NCI-H524 treated with DMSO at 0.1 percent for 48 hours (cell line): ENCODE measurements around the gene TJP3.

ENCODE experiments used
- DNase-seq: peaks from one replicate; lab custom pipeline; 2025; lab: John Stamatoyannopoulos, UW

The TJP3 gene

DNA sequence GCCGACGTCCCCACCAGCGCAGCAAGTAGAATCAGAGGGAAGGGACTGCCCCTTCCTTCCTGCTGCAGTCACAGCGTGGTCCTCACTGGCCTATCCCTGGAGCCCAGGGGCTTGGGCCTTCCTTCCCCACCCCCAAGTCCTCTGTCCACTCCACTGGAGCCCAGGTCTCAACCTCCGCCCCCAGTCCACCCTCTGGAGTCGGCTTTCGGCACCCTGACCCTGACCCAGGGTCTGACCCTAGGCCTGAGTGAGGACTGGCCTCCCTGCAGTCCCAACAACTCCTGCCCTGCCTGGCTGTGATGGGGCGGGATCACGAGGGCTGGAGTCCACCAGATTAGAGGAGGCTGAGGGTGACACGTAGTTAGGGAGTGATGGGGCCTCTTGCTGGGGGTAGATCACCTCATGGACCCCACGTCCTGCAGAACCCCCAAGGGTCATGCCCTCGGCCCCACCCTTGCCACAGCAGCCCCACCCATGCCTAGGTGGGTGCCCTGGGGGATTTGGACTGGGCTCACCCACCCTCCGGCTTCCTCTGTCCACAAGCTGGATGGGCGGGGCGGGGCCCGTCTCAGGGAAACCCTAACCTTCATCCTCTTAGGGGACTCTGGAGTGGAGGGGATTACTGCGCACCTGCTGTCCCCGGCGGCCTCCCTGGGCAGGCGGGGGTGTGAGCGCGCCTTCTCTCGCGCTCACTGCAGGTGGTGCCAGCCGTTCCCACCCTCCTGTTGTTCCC is 60.0 kb downstream of the TJP3 start:
- peak; percentile 48 for DNase-seq

DNA sequence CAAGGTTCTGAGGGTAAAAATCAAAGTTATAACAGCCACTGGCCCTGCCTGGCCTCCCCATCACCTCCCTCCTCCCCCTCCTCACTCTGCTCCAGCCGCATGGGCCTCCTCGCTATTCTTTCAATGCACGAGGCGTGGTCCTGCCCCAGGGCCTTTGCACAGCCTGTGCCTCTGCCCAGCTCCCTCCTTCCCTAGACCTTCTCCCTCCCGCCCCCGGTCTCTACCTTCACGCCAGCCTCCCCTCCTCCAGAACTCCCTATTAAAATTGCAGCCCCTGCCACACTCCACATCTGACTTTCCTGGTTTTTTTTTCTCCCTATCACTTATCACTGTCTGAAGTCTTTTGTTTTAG is 60.5 kb downstream of the TJP3 start:
- no peak for DNase-seq

- no peak for DNase-seq
Measured at GRCh38 chr19:3769494-3769893, 61.3 kb downstream of the TJP3 start.

GRCh38 chr19:3770136-3770999 is 62.2 kb downstream of the TJP3 start:
- DNase-seq: no peak

DNA sequence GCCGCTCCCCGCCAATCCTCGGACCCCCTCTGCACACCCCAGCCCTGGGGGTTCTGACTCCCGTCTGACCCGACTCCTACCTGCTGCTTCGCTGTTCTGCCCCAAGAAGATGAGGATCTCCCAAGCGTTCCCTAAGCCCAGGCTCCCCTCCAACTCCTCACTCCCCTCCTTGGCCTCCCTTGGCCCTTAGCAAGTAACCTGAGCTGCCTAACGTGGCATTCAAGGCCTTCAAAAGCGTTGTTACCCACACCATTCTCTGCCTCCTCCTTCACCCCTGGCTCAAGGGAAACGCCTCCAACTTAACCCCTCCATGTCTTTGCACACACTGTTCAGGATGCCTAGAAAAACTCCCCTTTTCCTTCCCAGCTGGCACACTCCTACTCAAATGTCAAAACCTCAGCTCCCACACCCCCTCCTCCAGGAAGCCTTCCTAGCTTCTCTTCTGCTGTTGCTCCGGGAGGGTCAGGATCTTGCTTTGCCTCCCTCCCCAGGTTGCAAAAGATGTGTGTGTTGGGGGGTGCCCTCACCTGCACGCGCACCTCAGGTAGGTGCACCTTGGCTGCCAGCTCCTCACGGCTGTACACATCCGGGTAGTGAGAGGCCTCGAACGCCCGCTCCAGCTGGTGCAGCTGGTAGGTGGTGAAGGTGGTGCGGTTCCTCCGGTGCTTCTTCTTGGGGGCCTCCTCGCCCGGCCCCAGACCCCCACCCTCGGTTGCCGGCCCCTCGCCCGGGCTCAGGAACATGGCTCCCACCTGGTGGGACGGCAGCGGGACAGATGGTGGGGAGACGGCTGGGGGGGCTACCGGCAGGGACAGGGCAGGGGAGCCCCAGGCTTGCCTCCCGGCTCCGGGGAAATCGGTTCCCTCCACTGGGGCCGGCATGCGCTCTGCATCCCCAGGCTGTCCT is 63.1 kb downstream of the TJP3 start:
- DNase-seq: no peak

- no peak for DNase-seq
Measured at GRCh38 chr19:3771906-3772455, 63.8 kb downstream of the TJP3 start, which contains the start of gene RAX2. Gene RAX2, minus strand, starts transcription at chr19:3772228. Its CDS starts 486 bp downstream, at chr19:3771742.

- DNase-seq: no peak
Measured at GRCh38 chr19:3773814-3774515, 65.8 kb downstream of the TJP3 start.

GRCh38 chr19:3774621-3775373 is 66.6 kb downstream of the TJP3 start:
- no peak for DNase-seq

DNA sequence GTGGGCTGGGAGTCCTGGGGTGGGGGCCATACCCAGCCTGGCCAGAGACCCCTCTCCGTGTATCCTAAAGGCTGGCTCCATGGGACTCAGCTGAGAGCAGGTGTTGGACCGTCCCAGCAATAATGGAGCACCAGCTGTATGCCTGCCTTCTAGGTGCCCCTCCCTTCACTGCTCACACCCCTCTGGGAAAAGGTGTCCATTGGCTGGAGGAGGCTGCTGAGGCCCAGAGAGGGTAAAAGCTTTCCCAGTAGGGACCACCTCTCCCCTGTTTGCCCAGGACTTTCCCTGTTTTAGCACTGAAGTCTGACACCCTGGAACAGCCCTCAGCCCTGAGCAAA is 67.2 kb downstream of the TJP3 start:
- no peak for DNase-seq

GRCh38 chr19:3775831-3776230 is 67.6 kb downstream of the TJP3 start:
- DNase-seq: no peak

DNA sequence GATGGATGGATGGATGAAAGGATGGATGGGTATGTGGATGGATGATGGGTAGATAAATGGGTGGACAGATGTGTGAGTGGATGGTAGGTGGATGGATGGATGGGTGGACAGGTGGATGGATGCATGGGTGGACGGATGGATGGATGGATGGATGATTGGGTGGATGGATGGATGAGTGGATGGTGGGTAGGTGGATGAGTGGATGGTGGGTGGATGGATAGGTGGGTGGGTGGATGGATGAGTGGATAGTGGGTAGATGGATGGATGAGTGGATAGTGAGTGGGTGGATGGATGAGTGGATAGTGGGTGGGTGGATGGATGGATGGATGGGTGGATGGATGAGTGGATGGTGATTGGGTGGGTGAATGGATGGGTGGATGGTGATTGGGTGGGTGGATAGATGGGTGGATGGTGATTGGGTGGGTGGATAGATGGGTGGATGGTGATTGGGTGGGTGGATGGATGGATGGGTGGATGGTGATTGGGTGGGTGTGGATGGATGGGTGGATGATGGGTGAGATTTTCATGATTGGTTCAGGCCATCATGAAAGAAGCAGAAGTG is 68.4 kb downstream of the TJP3 start:
- DNase-seq: no peak

- DNase-seq: no peak
Measured at GRCh38 chr19:3778104-3778867, 70.1 kb downstream of the TJP3 start.

DNA sequence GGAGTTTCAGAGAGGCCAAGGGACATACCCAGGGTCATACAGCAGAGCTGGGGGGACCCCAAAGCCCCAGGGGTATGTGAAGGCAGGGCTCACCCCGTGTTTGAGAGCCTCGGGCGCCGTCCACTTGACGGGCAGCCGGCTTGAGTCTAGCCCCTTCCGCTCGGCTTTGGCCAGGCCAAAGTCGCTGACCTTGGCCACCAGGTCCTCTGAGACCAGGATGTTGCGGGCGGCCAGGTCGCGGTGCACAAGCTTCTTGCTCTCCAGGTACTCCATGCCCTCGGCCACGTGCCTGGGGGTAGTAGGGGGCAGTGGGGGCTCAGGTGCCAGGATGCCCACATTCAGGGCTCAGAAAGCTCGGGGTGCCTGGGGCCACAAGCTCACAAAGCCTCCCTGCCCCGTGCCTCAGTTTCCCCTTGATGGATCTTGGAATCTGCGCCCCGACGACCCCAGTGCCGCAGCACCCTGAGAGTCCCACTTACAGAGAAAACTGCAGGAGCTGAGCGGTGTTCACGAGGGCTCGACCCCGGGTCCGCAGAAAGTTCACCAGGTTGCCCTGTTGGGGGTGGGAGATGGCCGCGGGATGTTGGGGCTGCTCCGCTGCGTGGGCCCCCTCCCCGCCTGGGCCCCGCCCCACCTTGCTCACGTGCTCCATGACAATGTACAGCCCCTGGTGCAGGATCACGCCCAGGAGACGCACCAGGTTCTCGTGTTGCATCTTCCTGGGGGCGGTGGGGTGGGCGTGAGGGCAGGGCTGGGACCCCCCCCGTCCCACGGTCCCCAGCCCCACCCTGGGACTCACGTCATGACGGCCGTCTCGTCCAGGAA is 70.9 kb downstream of the TJP3 start:
- DNase-seq: no peak

DNA sequence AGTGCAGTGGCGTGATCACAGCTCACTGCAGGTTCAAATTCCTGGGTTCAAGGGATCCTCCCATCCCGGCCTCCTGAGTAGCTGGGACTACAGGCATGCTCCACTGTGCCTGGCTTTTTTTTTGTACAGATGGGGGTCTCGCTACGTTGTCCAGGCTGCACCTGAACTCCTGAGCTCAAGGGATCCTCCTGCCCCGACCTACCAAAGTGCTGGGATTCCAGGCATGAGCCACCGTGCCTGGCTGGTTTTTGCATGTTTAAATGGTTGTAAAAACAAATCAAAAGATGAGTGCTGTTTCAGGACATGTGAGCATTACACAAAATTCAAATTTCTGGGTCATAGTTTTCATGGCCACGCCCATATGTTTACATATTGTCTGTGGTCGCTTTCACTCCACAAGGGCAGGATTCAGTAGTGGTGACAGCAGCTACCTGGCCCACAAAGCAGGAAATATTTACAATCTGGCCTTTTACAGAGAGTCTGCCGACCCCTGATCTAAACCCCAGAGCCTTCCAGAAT is 72.7 kb downstream of the TJP3 start:
- no peak for DNase-seq

DNA sequence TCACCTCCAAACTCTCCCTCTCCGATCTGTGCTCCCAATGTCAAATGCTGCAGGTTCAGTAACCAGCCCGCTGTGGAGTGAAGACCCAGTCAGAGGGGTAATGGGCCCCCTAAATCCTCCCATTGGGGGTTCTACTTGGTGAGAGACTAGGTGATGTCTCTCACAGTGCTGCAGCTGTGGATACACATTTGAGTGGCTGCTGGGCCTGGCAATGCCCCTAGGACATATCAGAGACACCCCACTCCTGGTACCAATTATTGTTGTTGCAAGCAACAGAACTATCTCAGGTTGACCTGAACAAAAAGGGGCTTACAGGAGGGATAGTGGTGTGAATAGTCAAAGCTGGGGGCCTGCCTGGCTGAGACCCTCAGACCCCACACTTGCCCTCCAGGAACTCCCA is 73.4 kb downstream of the TJP3 start:
- DNase-seq: no peak

DNA sequence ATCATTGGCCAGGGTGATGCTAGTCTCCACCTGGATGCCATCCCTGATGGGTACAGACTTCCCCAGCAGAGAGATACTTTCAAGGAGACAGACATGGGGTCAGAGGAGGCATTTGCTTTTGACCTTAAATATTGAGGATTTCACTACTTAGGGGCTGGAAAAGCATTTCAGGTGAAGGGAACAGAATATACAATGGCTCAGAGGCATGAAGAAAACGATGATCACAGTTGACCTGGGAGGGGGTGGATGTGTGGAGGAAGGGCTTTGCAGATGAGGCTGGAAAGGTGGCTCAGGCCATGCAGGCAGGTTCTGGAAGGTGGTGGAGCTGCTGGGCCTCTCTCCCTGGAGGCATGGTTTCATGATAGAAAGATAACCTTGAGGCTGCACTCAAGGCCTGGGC is 74.1 kb downstream of the TJP3 start:
- no peak for DNase-seq

DNA sequence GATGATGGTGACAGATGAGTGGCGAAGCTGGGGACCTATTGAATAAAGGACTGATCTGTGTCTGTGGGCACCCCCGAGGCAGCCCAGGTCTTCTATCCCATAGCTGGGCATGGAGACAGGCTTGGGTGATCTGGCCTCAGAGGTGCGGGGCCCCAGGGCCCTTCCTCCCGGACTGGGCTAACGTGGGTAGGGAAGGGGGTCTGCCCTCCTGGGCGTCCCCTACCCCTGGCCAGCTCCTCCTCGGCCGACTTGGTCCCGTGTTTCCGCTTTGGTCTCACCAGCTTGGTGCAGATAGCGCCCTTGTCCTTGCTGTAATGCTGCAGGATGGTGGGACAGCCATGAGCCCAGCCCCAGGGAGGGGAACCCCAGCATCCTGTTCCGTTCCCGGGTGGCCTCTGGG is 74.7 kb downstream of the TJP3 start:
- no peak for DNase-seq
